TTC549 (cell line): ENCODE measurements around the gene CAMSAP1.

ENCODE experiments used
- FAIRE-seq: peaks from 2 replicates; lab custom pipeline; 2012; peaks lifted over from hg19 to GRCh38; lab: Jason Lieb, UNC

Gene CAMSAP1

DNA sequence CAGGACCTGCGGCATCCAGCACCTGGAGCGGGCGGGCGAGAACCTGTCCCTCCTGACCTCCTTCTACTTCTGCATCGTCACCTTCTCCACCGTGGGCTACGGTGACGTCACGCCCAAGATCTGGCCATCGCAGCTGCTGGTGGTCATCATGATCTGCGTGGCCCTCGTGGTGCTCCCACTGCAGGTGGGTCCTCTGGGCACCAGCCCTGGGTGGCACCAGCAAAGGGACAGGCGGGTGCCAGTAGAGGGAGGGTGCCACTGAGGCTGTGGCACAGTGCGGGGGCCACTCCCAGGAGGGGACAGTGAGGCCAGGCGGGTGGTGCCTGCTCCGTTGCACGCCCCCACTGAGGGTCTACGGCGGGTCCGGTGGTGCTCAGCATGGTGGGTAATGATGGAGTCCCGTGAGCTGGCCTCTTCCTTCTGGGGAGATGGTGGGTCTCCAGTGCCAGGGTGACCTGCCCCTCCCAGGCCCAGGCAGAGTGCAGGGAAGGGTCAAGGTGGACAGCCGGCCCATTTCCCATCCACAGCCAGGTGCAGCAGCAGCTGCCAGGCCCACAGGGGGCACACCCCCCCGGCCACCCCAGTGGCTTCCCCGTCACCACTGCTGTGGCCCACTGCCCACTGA lies 147.6 kb downstream of the CAMSAP1 start:
- FAIRE-seq, result no peak

DNA sequence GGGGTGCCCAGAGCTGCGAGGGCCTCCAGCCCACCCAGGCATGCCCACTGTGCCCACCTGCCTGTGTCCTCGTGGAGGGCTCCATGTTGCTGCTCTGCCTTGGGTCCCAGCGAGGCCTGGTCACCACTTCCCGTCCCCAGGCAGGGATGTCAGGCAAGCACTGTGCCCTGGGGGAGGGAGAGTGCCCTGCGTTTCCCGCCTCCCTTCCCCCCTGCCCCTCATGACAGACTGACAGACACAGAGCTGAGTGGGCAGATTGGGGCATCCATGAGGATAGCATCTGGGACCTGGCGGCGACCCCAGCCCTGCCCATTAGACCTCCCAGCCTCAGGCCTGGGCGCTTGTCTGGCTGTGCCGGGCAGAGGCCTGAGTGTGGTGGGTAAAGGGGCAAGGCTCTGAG lies 148.5 kb downstream of the CAMSAP1 start:
- FAIRE-seq, result no peak
